ENCODE results near the gene SLX4. TPM values are rescaled to one million over a fixed set of nuclear protein-coding genes. Genes with fewer than 3 reads are reported as not detected.

The SLX4 gene
- polyA plus RNA-seq, 2 of the 4 experiments (the other 2 are of a cell fraction): 3.0 to 5.0 TPM

DNA sequence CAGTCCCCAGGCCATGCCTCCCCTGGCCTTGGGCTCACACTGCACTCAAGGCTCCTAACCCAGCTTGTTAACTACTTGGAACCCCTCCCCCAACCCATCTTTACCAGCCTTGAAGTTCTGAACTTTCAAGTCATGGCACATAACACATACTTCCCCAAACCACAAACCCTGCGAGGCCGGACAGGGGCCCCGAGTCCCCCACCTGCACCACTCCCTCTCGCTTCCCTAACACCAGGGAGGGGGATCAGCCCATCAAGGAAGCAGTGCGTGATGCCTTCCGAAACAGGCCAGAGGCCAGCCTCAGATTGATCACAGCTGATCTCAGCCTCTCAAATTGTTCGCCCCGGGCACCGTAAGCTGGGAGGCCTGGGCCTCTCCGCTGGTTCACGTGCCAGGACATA is 31.2 kb downstream of the SLX4 start:
- FAIRE-seq: no peak
- Histone ChIP-seq H3K4me2 (no peak overlapping the region), H3K4me3 (no peak overlapping the region), H3K4me1 (peaks cover 8% of the 10 kb centered on the region), H3K9me3 (no peaks in the 10 kb centered on the region), H3K27ac (no peak overlapping the region)
- POLR2A ChIA-PET: interaction anchor here (0.6 kb wide), 1 partner anchor 339 kb away, joined by 3 read pairs; no protein-coding TSS in a partner anchor
- TF ChIP-seq CHD2 (IDR thresholded peaks at IDR 0.05; ENCODE audit: low read length, partially characterized antibody): no peak
- no peak for TF ChIP-seq KDM5A (IDR thresholded peaks at IDR 0.05)
- TF ChIP-seq GATA3 (IDR thresholded peaks at IDR 0.05; ENCODE audit: borderline replicate concordance): no peak
- TF ChIP-seq ZC3H11A (IDR thresholded peaks at IDR 0.05): no peak
- TF ChIP-seq, protein P1, sequence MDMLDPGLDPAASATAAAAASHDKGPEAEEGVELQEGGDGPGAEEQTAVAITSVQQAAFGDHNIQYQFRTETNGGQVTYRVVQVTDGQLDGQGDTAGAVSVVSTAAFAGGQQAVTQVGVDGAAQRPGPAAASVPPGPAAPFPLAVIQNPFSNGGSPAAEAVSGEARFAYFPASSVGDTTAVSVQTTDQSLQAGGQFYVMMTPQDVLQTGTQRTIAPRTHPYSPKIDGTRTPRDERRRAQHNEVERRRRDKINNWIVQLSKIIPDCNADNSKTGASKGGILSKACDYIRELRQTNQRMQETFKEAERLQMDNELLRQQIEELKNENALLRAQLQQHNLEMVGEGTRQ (IDR thresholded peaks at IDR 0.05): no peak
- no peak for TF ChIP-seq SMC3 (IDR thresholded peaks at IDR 0.05)
- TF ChIP-seq, protein P2, sequence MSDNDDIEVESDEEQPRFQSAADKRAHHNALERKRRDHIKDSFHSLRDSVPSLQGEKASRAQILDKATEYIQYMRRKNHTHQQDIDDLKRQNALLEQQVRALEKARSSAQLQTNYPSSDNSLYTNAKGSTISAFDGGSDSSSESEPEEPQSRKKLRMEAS (IDR thresholded peaks at IDR 0.05): no peak
- no peak for TF ChIP-seq PHF8 (IDR thresholded peaks at IDR 0.05; ENCODE audit: borderline replicate concordance, low read depth)
- TF ChIP-seq HOXB5 (CRISPR knock-in tag; IDR thresholded peaks at IDR 0.05): no peak
- no peak for TF ChIP-seq HEYL (CRISPR knock-in tag; IDR thresholded peaks at IDR 0.05)
- no peak for TF ChIP-seq HOXB13 (CRISPR knock-in tag; IDR thresholded peaks at IDR 0.05; ENCODE audit: low read depth)
- no peak for TF ChIP-seq HES2 (IDR thresholded peaks at IDR 0.05)
- TF ChIP-seq, protein P3, sequence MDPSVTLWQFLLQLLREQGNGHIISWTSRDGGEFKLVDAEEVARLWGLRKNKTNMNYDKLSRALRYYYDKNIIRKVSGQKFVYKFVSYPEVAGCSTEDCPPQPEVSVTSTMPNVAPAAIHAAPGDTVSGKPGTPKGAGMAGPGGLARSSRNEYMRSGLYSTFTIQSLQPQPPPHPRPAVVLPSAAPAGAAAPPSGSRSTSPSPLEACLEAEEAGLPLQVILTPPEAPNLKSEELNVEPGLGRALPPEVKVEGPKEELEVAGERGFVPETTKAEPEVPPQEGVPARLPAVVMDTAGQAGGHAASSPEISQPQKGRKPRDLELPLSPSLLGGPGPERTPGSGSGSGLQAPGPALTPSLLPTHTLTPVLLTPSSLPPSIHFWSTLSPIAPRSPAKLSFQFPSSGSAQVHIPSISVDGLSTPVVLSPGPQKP (IDR thresholded peaks at IDR 0.05; ENCODE audit: low read depth, low read length): no peak
- no peak for ATAC-seq
- WGBS (ENCODE audit: missing lambda C conversion rate): 94% methylated on average over 9 of the region's 11 CpGs
- DNase-seq (ENCODE audit: low read depth in 1 of 2, low spot score in 1 of 2): no peak
- CTCF ChIA-PET: no interaction called here

DNA sequence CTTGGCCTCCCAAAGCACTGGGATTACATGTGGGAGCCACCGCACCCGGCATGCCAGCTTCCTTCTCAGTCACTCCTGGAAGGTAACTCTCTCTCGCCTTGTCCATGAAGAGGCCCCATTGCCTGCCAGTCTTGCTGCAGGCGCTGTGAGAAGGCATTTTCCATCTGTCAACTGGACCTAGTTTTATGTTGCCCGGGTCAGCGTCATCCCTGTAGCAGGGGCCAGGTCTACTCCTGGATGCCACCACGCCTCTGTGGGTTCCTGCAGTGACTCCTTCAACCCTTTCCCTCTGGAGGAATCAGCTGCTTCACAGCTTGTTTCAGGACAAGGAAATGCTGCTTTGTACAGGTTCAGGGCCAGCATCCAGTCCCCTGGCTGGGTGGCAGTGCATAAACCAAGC is 31.6 kb downstream of the SLX4 start:
- ChIA-PET CTCF (no interaction called here), POLR2A (interaction anchor here (0.6 kb wide), 1 partner anchor 340 kb away, joined by 3 read pairs; no protein-coding TSS in a partner anchor)
- H3K4me2 ChIP-seq: no peak overlapping the region
- peaks cover 8% of the 10 kb centered on the region for H3K4me1 ChIP-seq
- FAIRE-seq (no peak), DNase-seq (ENCODE audit: low read depth in 1 of 2, low spot score in 1 of 2) (no peak), ATAC-seq (no peak; a peak in 1 of 6 replicates)
- no peak for TF ChIP-seq HES2 (IDR thresholded peaks at IDR 0.05)
- no peak for TF ChIP-seq CEBPB (IDR thresholded peaks at IDR 0.05)
- no peak for TF ChIP-seq CBX8 (IDR thresholded peaks at IDR 0.05)
- no peak for TF ChIP-seq RNF2 (IDR thresholded peaks at IDR 0.05; ENCODE audit: borderline replicate concordance, low read depth)
- TF ChIP-seq RCOR1 (IDR thresholded peaks at IDR 0.05; ENCODE audit: low read depth, low read length): no peak
- no peak for TF ChIP-seq POLR2AphosphoS2 (conservative IDR thresholded peaks at IDR 0.05; ENCODE audit: low read length)
- no peak for TF ChIP-seq HDAC2 (IDR thresholded peaks at IDR 0.05)
- TF ChIP-seq, protein P1 (IDR thresholded peaks at IDR 0.05): no peak
- TF ChIP-seq, protein P3 (IDR thresholded peaks at IDR 0.05; ENCODE audit: low read depth, low read length): no peak
- TF ChIP-seq, protein P2 (IDR thresholded peaks at IDR 0.05): no peak
- TF ChIP-seq SREBF2 (IDR thresholded peaks at IDR 0.05): no peak
- H3K27ac ChIP-seq: no peak overlapping the region
- H3K9me3 ChIP-seq: no peaks in the 10 kb centered on the region
- H3K4me3 ChIP-seq: no peak overlapping the region
- 95% methylated on average over 7 of the region's 7 CpGs for WGBS (ENCODE audit: missing lambda C conversion rate)
